ENCODE results near the gene EZR.
"Not testable (repeated sequence)": the region's sequence is repeated elsewhere in the genome, so short reads cannot be mapped to it uniquely, and the experiment has no call there.

EZR gene

DNA sequence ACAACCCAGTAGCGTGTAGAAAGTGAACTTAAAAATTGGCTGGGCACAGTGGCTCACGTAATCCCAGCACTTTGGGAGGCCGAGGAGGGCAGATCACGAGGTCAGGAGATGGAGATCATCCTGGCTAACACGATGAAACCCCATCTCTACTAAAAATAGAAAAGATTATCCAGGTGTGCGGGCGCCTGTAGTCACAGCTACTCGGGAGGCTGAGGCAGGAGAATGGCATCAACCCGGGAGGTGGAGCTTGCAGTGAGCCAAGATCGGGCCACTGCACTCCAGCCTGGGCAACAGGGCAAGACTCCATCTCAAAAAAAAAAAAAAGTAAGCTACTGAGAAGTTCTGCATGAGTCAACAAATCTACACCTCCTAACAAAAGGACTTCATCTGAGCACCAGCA is 26.7 kb downstream of the EZR start:
- H3K23ac ChIP-seq (ENCODE audit: low read depth, low read length, poor library complexity); H3K4me1 ChIP-seq (ENCODE audit: control insufficient read depth in 2 of 2, insufficient read depth in 1 of 2, low read depth in 1 of 2, low read length in 2 of 2); DNase-seq (ENCODE audit: low spot score); H3K9me3 ChIP-seq (replicated peaks in 1 of 2; ENCODE audit: control insufficient read depth in 2 of 2, insufficient read depth in 1 of 2, low read depth in 1 of 2, low read length in 2 of 2); H4K8ac ChIP-seq (ENCODE audit: low read depth, low read length); H2BK120ac ChIP-seq (ENCODE audit: low read depth, low read length); H3K9ac ChIP-seq (ENCODE audit: low read depth, low read length, poor library complexity); H3K4me2 ChIP-seq (ENCODE audit: insufficient read depth, low read length, poor library complexity, severe bottlenecking); H3K4ac ChIP-seq (ENCODE audit: low read length); H2BK12ac ChIP-seq (ENCODE audit: low read length); H2BK5ac ChIP-seq (ENCODE audit: low read length); H3K4me3 ChIP-seq (ENCODE audit: low read length in 2 of 2); H3K14ac ChIP-seq (ENCODE audit: low read length); H2AK5ac ChIP-seq (ENCODE audit: low read depth, low read length); H3K79me1 ChIP-seq (ENCODE audit: low read depth, low read length); H3K27me3 ChIP-seq (ENCODE audit: control insufficient read depth in 3 of 3, insufficient read depth in 3 of 3, low read depth in 1 of 3, low read length in 3 of 3); H4K91ac ChIP-seq (ENCODE audit: low read depth, low read length, poor library complexity); H3K27ac ChIP-seq (replicated peaks; ENCODE audit: low read length); H3K18ac ChIP-seq (ENCODE audit: low read length); H2AFZ ChIP-seq (ENCODE audit: low read length); H2BK15ac ChIP-seq (ENCODE audit: low read length): not testable (repeated sequence)
- peaks cover 6 to 19% of the 10 kb centered on the region in 2 donors for H3K36me3 ChIP-seq (replicated peaks in 1 of 2; ENCODE audit: control insufficient read depth in 2 of 2, insufficient read depth in 2 of 2, low read length in 2 of 2)
- WGBS, 2 donors (ENCODE audit: extremely low coverage in 2 of 2, insufficient read length in 2 of 2, insufficient replicate concordance in 1 of 2): no CpG with 5 or more reads among the region's 10 CpGs

DNA sequence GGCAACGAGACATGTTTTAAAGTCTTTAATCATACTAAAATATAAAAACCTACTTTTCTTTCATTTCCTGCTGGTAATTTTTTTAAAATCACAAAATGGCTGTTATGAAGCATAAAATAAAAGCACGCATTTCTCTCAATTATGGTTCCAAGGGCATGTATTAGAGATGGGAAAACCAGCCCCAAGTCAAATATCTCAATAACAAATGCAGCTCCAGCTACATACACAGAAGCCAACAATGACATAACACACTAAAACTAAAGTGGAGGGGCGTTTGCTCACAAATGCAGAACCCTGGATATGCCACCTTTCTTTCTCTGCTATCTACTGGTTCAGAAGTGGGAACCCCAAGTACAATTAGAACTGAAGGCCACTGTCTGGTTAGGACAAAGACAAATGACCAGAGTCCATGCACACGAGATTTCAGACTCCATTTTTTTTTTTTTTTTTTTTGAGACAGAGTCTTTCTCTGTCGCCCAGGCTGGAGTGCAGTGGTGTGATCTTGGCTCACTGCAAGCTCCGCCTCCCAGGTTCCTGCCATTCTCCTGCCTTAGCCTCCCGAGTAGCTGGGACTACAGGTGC is 27.8 kb downstream of the EZR start:
- Histone ChIP-seq H3K79me1 (ENCODE audit: low read depth, low read length) (peaks cover 7% of the 10 kb centered on the region), H3K18ac (ENCODE audit: low read length) (no peak overlapping the region), H2BK15ac (ENCODE audit: low read length) (no peak overlapping the region), H2AFZ (ENCODE audit: low read length) (no peak overlapping the region), H2BK5ac (ENCODE audit: low read length) (no peak overlapping the region), H3K9me3 (replicated peaks in 1 of 2; ENCODE audit: control insufficient read depth in 2 of 2, insufficient read depth in 1 of 2, low read depth in 1 of 2, low read length in 2 of 2) (no peaks in the 10 kb centered on the region), H3K4me2 (ENCODE audit: insufficient read depth, low read length, poor library complexity, severe bottlenecking) (no peak overlapping the region), H2AK5ac (ENCODE audit: low read depth, low read length) (no peak overlapping the region), H3K4ac (ENCODE audit: low read length) (no peak overlapping the region), H2BK120ac (ENCODE audit: low read depth, low read length) (no peak overlapping the region), H3K9ac (ENCODE audit: low read depth, low read length, poor library complexity) (no peak overlapping the region), H3K4me3 (ENCODE audit: low read length in 2 of 2) (no peak overlapping the region), H4K8ac (ENCODE audit: low read depth, low read length) (no peak overlapping the region), H3K4me1 (ENCODE audit: control insufficient read depth in 2 of 2, insufficient read depth in 1 of 2, low read depth in 1 of 2, low read length in 2 of 2) (no peaks in the 10 kb centered on the region), H3K23ac (ENCODE audit: low read depth, low read length, poor library complexity) (no peak overlapping the region), H3K27me3 (ENCODE audit: control insufficient read depth in 3 of 3, insufficient read depth in 3 of 3, low read depth in 1 of 3, low read length in 3 of 3) (no peaks in the 10 kb centered on the region), H3K36me3 (replicated peaks in 1 of 2; ENCODE audit: control insufficient read depth in 2 of 2, insufficient read depth in 2 of 2, low read length in 2 of 2) (peaks cover 11 to 30% of the 10 kb centered on the region in 2 donors), H3K14ac (ENCODE audit: low read length) (no peak overlapping the region), H3K27ac (replicated peaks; ENCODE audit: low read length) (no peak overlapping the region), H4K91ac (ENCODE audit: low read depth, low read length, poor library complexity) (no peak overlapping the region), H2BK12ac (ENCODE audit: low read length) (no peak overlapping the region)
- WGBS, 2 donors (ENCODE audit: extremely low coverage in 2 of 2, insufficient read length in 2 of 2, insufficient replicate concordance in 1 of 2): no CpG with 5 or more reads among the region's 7 CpGs
- DNase-seq (ENCODE audit: low spot score): no peak

DNA sequence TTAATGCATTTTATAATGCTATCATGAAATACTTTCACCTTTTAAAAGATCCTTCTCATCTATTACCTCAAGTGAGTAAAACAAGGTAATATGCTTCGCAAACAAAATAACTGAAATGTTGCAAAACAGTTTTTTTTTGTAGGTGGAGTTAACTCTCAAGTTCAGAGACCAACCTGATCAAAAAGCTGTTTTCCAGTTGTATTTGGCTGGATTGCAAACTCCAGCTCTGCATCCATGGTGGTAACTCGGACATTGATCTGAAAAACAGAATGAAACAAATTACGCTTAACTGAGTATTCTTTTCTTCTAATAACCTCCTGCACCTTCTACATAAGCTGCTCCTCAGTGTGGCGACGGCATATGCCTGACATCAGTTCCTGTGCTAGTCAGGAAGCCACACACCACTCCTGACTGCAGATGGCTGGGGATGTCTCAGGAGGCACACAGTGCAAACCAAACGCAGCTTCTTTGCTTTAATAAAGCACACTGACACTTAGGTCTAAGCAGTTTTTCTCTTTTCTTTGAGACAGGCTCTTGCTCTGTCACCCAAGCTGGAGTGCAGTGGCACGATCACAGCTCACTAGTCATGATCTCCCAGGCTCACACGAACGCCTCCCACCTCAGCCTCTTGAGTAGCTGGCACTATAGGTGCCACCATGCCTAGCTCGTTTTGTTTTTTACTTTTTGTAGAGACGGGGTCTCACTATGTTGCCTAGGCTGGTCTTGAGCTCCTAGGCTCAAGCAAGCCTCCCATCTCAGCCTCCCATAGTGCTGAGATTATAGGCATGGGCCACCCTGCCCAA is 29.9 kb downstream of the EZR start:
- no peak for DNase-seq (ENCODE audit: low spot score)
- no peak overlapping the region for H3K18ac ChIP-seq (ENCODE audit: low read length)
- no peak overlapping the region for H4K8ac ChIP-seq (ENCODE audit: low read depth, low read length)
- no peaks in the 10 kb centered on the region for H3K27me3 ChIP-seq (ENCODE audit: control insufficient read depth in 3 of 3, insufficient read depth in 3 of 3, low read depth in 1 of 3, low read length in 3 of 3)
- H4K91ac ChIP-seq (ENCODE audit: low read depth, low read length, poor library complexity): no peak overlapping the region
- no peak overlapping the region for H3K4me3 ChIP-seq (ENCODE audit: low read length in 2 of 2)
- no CpG with 5 or more reads among the region's 11 CpGs for WGBS, 2 donors (ENCODE audit: extremely low coverage in 2 of 2, insufficient read length in 2 of 2, insufficient replicate concordance in 1 of 2)
- peaks cover 1% of the 10 kb centered on the region for H3K79me1 ChIP-seq (ENCODE audit: low read depth, low read length)
- H3K4me2 ChIP-seq (ENCODE audit: insufficient read depth, low read length, poor library complexity, severe bottlenecking): no peak overlapping the region
- no peaks in the 10 kb centered on the region for H3K9me3 ChIP-seq (replicated peaks in 1 of 2; ENCODE audit: control insufficient read depth in 2 of 2, insufficient read depth in 1 of 2, low read depth in 1 of 2, low read length in 2 of 2)
- no peak overlapping the region for H2BK5ac ChIP-seq (ENCODE audit: low read length)
- H2AFZ ChIP-seq (ENCODE audit: low read length): no peak overlapping the region
- H3K14ac ChIP-seq (ENCODE audit: low read length): no peak overlapping the region
- H3K4me1 ChIP-seq (ENCODE audit: control insufficient read depth in 2 of 2, insufficient read depth in 1 of 2, low read depth in 1 of 2, low read length in 2 of 2): peaks cover 0 to 1% of the 10 kb centered on the region in 2 donors
- H3K27ac ChIP-seq (replicated peaks; ENCODE audit: low read length): no peak overlapping the region
- no peak overlapping the region for H2AK5ac ChIP-seq (ENCODE audit: low read depth, low read length)
- no peak overlapping the region for H2BK120ac ChIP-seq (ENCODE audit: low read depth, low read length)
- no peak overlapping the region for H2BK15ac ChIP-seq (ENCODE audit: low read length)
- peaks cover 21 to 49% of the 10 kb centered on the region in 2 donors for H3K36me3 ChIP-seq (replicated peaks in 1 of 2; ENCODE audit: control insufficient read depth in 2 of 2, insufficient read depth in 2 of 2, low read length in 2 of 2)
- no peak overlapping the region for H2BK12ac ChIP-seq (ENCODE audit: low read length)
- no peak overlapping the region for H3K23ac ChIP-seq (ENCODE audit: low read depth, low read length, poor library complexity)
- no peak overlapping the region for H3K4ac ChIP-seq (ENCODE audit: low read length)
- no peak overlapping the region for H3K9ac ChIP-seq (ENCODE audit: low read depth, low read length, poor library complexity)

DNA sequence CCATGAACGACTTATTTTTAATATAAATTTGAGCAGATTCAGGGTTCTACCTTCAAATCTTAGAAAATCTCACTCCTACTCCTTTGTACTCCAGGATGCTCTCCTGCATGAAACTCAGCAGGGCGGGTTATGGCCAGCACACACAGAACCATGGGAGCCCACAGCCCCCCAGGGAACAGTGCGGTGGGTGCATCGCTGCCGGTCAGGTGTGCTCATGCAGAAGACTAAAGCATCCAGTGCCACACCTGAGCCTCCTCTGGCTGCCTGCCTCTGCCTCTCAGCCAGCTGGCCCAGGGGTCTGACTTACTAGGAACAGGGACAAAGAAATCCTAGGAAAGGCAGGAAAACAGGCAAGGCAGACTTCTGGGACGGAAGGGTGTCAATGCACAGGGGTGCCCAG is 31.8 kb downstream of the EZR start:
- no peak overlapping the region for H2BK5ac ChIP-seq (ENCODE audit: low read length)
- H4K91ac ChIP-seq (ENCODE audit: low read depth, low read length, poor library complexity): no peak overlapping the region
- H2BK120ac ChIP-seq (ENCODE audit: low read depth, low read length): no peak overlapping the region
- DNase-seq (ENCODE audit: low spot score): no peak
- no peaks in the 10 kb centered on the region for H3K9me3 ChIP-seq (replicated peaks in 1 of 2; ENCODE audit: control insufficient read depth in 2 of 2, insufficient read depth in 1 of 2, low read depth in 1 of 2, low read length in 2 of 2)
- no peak overlapping the region for H3K4ac ChIP-seq (ENCODE audit: low read length)
- no peak overlapping the region for H3K14ac ChIP-seq (ENCODE audit: low read length)
- H3K9ac ChIP-seq (ENCODE audit: low read depth, low read length, poor library complexity): peak overlapping the region; percentile 39
- no peaks in the 10 kb centered on the region for H3K27me3 ChIP-seq (ENCODE audit: control insufficient read depth in 3 of 3, insufficient read depth in 3 of 3, low read depth in 1 of 3, low read length in 3 of 3)
- no peak overlapping the region for H3K23ac ChIP-seq (ENCODE audit: low read depth, low read length, poor library complexity)
- H2AFZ ChIP-seq (ENCODE audit: low read length): no peak overlapping the region
- no peak overlapping the region for H4K8ac ChIP-seq (ENCODE audit: low read depth, low read length)
- no peak overlapping the region for H3K4me3 ChIP-seq (ENCODE audit: low read length in 2 of 2)
- H3K36me3 ChIP-seq (replicated peaks in 1 of 2; ENCODE audit: control insufficient read depth in 2 of 2, insufficient read depth in 2 of 2, low read length in 2 of 2): peaks cover 34 to 68% of the 10 kb centered on the region in 2 donors
- no peaks in the 10 kb centered on the region for H3K79me1 ChIP-seq (ENCODE audit: low read depth, low read length)
- peaks cover 0 to 1% of the 10 kb centered on the region in 2 donors for H3K4me1 ChIP-seq (ENCODE audit: control insufficient read depth in 2 of 2, insufficient read depth in 1 of 2, low read depth in 1 of 2, low read length in 2 of 2)
- H3K18ac ChIP-seq (ENCODE audit: low read length): no peak overlapping the region
- H2BK15ac ChIP-seq (ENCODE audit: low read length): no peak overlapping the region
- no CpG with 5 or more reads among the region's 6 CpGs for WGBS, 2 donors (ENCODE audit: extremely low coverage in 2 of 2, insufficient read length in 2 of 2, insufficient replicate concordance in 1 of 2)
- no peak overlapping the region for H2BK12ac ChIP-seq (ENCODE audit: low read length)
- no peak overlapping the region for H3K27ac ChIP-seq (replicated peaks; ENCODE audit: low read length)
- H3K4me2 ChIP-seq (ENCODE audit: insufficient read depth, low read length, poor library complexity, severe bottlenecking): no peak overlapping the region
- H2AK5ac ChIP-seq (ENCODE audit: low read depth, low read length): no peak overlapping the region

Data from neuronal stem cell (in vitro differentiated cells).